SK-N-MC (cell line): ENCODE measurements around the gene RPH3AL.

Experiments
- EZH2 ChIP-seq: fragments of 200-600 bp; sonication (generic); IDR thresholded peaks from one replicate; pipeline ENCODE4 v1.6.1; 2017; ENCODE audit warnings: antibody characterized with exemption
- POLR2AphosphoS5 ChIP-seq: IDR thresholded peaks from 2 replicates; pipeline ENCODE4 v1.6.1; 2012; ENCODE audit warnings: mild to moderate bottlenecking, low read depth, low read length, borderline replicate concordance

GRCh38 chr17:216625-217024, 136.0 kb downstream of the RPH3AL start:
- no peak for TF ChIP-seq EZH2
- TF ChIP-seq POLR2AphosphoS5: no peak
